Spinal cord (tissue), 10 donors: ENCODE measurements around the gene KBTBD4. TPM values are rescaled to one million over a fixed set of nuclear protein-coding genes. Genes with fewer than 3 reads are reported as not detected.
"Not testable (repeated sequence)": the region's sequence is repeated elsewhere in the genome, so short reads cannot be mapped to it uniquely, and the experiment has no call there.

Experiments used
- DNase-seq, 6 donors: peaks; one replicate each; pipeline versions ENCODE4 v3.0.0 to v3.0.0-alpha.2; 2013 to 2015; ENCODE audit warnings: low spot score in 6 of 6, low read depth in 4 of 6
- H3K27ac ChIP-seq: one replicate; pipeline ENCODE4 v1.5.1; 2013; ENCODE audit warnings: low read depth, low read length, control low read depth
- H3K27me3 ChIP-seq: one replicate; pipeline ENCODE4 v1.6.1; 2013; ENCODE audit warnings: low read length; ENCODE audit not compliant: control insufficient read depth, insufficient read depth
- H3K36me3 ChIP-seq: one replicate; pipeline ENCODE4 v1.6.1; 2013; ENCODE audit warnings: low read length; ENCODE audit not compliant: control insufficient read depth, insufficient read depth
- H3K4me1 ChIP-seq: one replicate; pipeline ENCODE4 v1.6.1; 2013; ENCODE audit warnings: low read length; ENCODE audit not compliant: control insufficient read depth, insufficient read depth
- H3K4me3 ChIP-seq: one replicate; pipeline ENCODE4 v1.5.1; 2013; ENCODE audit warnings: low read depth, low read length, control low read depth
- H3K9me3 ChIP-seq: one replicate; pipeline ENCODE4 v1.6.1; 2013; ENCODE audit warnings: low read length; ENCODE audit not compliant: control insufficient read depth, insufficient read depth
- whole genome bisulfite sequencing: methylation state at CpG from one replicate; pipeline ENCODE4 v1.1.5; 2013; ENCODE audit warnings: missing lambda C conversion rate; ENCODE audit not compliant: insufficient coverage; 5-methylcytosine and 5-hydroxymethylcytosine counted together
- polyA plus RNA-seq, 2 donors: library from polyadenylated mRNA; unstranded; fragments of 120-200 nt; gene quantifications; one replicate each; pipeline ENCODE4 v1.2.1, GENCODE V29; 2013; ENCODE audit not compliant: insufficient read length in 2 of 2
- total RNA-seq, 2 donors: library from RNA; depleted of rRNA in 1 of 2; stranded (reverse); fragments of 120-200 nt in 1 of 2; fragments of >200 nt in 1 of 2; gene quantifications; one replicate each; pipeline versions ENCODE4 v1.2.3 to v1.2.4, GENCODE V29; 2013 to 2014
- donor health status: healthy.

Gene KBTBD4
- total and polyA plus RNA-seq, 4 donors = 22.3 to 31.5 (median 26.7) TPM

DNA sequence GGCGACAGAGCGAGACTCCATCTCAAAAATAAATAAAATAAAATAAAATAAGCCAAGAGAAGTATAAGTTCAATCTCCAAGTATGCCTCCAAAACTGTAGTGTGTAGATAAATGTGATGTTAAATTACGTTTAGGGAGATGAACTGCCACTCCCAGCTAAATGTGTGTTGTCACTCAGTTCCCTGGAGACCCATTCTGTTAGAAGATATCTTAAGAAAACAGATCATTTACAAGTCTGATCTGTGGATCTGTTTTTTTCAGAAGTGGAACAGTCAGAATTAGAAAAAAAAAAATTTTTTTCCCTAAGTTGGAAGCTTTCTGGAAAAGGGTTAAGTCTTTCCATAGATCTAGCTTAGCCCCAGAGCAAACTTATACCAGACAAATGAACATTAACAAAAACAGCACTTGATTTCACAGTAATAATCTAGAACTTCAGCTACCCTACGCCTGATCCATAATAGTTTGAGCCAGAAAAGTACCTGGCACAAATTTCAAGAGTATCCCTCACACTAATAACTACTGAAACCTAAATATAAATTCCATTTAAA is 44.0 kb downstream of the KBTBD4 start:
- 100% methylated on average over 1 of the region's 4 CpGs for WGBS
- DNase-seq = no peak
- Histone ChIP-seq H3K4me3 (no peak overlapping the region), H3K36me3 (peaks cover 13% of the 10 kb centered on the region), H3K9me3 (no peaks in the 10 kb centered on the region), H3K27ac (no peak overlapping the region), H3K4me1 (peaks cover 42% of the 10 kb centered on the region), H3K27me3 (no peaks in the 10 kb centered on the region)

DNA sequence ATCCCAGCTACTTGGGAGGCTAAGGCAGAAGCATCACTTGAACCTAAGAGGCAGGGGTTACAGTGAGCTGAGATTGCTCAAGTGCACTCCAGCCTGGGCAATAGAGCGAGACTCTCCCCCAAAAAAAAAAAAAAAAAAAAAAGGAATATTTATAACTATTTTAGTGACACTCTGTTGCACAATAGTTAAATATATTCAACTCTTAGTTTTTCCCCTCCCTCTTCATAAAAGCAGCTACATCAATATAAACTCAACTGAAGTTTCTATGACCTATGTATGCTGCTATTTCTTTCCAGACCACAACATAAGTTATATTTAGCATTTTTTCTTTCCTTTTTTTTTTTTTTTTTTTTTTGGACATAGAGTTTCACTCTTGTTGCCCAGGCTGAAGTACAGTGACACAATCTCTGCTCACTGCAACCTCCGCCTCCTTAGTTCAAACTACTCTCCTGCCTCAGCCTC is 45.0 kb downstream of the KBTBD4 start:
- H3K9me3 ChIP-seq = no peaks in the 10 kb centered on the region
- H3K36me3 ChIP-seq = peaks cover 21% of the 10 kb centered on the region
- DNase-seq = no peak
- H3K4me1 ChIP-seq = peaks cover 38% of the 10 kb centered on the region
- no CpG with 5 or more reads among the region's 2 CpGs for WGBS
- H3K27ac ChIP-seq = no peak overlapping the region
- H3K4me3 ChIP-seq = no peak overlapping the region
- H3K27me3 ChIP-seq = no peaks in the 10 kb centered on the region

DNA sequence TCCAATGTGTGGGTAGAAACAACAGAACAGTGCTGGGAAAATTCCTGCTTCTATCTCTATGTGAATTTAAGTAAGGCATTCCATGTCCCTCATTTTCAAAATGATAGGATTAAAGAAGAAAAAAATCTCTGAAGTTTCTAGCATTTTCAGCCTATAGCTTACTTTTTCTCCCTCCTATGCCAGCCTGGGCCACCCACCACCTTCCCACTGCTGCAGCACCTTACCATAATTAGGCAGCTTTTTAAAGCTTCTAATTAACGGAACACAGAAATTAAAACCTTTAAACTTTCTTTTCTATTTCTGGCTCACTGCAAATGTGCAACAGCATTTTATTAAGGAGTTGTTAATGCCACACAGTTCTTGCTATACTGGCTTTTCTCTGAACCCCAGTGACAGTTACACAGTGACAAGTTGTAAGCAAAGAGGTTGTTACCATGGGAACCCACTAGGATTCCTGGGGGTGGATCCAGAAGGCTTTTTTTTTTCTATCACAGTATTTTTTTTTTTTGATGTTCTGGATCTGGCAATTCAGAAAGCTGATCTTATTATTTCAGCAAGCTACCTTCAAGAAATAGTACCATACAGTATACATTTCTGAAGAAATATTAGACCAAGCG is 46.1 kb downstream of the KBTBD4 start:
- peak overlapping the region; percentile 57 for H3K27ac ChIP-seq
- WGBS = no CpG with 5 or more reads among the region's 2 CpGs
- peaks cover 32% of the 10 kb centered on the region for H3K4me1 ChIP-seq
- H3K36me3 ChIP-seq = peaks cover 21% of the 10 kb centered on the region
- no peaks in the 10 kb centered on the region for H3K27me3 ChIP-seq
- no peak overlapping the region for H3K4me3 ChIP-seq
- DNase-seq = peak in 3 of 6 donors; percentile 39 to 76 (median 69)
- no peaks in the 10 kb centered on the region for H3K9me3 ChIP-seq

DNA sequence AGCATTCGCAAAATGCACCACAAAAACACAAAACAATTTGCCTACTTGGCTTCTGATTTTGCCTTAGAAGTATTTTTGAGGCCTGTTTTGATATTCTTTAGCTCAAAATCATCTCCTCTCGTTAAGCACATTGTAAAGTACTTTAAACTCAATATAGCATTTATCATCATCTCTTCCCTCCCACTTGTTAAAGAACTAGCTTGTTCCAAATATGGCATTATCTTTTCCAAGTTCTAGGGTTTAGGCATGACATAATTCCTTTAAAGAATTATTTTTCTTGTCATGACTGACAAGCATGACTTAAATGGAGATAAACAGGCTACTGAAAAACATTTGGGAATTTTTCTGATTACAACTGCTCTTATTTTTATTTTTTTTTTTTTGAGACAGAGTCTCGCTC is 47.1 kb downstream of the KBTBD4 start:
- no peak overlapping the region for H3K4me3 ChIP-seq
- H3K4me1 ChIP-seq = peaks cover 28% of the 10 kb centered on the region

DNA sequence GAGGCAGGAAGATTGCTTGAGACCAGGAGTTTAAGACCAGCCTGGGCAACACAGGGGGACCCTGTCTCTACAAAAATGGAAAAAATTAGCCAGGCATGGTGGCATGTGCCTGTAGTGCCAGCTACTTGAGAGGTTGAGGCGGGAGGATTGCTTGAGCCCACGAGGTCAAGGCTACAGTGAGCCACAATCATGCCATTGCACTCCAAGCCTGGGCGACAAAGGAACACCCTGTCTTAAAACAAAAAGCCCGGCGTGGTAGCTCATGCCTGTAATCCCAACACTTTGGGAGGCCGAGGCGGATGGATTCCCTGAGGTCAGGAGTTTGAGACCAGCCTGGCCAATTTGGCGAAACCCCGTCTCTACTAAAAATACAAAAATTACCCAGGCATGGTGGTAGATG is 48.0 kb downstream of the KBTBD4 start:
- H3K9me3 ChIP-seq, DNase-seq, H3K27ac ChIP-seq, H3K27me3 ChIP-seq, H3K4me3 ChIP-seq: not testable (repeated sequence)
- H3K36me3 ChIP-seq = peaks cover 17% of the 10 kb centered on the region
- WGBS = 84% methylated on average over 7 of the region's 9 CpGs
- peaks cover 28% of the 10 kb centered on the region for H3K4me1 ChIP-seq

More for the DNA sequence above, 47.1 kb downstream of the KBTBD4 start:
- H3K27ac ChIP-seq = no peak overlapping the region
- no peaks in the 10 kb centered on the region for H3K9me3 ChIP-seq
- no peak for DNase-seq
- H3K27me3 ChIP-seq = no peaks in the 10 kb centered on the region
- H3K36me3 ChIP-seq = peaks cover 21% of the 10 kb centered on the region
- WGBS = no CpG with 5 or more reads among the region's 3 CpGs

DNA sequence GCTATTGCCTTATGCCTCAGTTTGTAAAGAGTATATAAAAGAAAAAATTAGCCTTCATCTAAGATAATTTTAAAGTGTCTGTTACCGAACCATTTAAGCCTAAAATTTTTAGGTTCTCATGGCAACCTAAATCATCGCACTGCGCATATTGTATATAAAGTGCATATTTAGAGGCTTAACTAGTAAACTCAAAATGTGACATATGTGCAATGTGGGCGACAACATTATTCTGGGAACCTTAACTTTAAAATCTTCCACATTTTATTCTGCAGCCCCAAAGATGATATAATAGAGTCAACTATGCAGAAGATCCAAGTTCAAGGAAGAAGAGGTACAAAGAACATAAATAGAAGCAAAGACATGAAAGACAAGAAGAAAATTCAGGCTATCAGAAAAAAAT is 48.8 kb downstream of the KBTBD4 start:
- peak in 1 of 6 donors; percentile 55 for DNase-seq
- Histone ChIP-seq H3K9me3 (no peaks in the 10 kb centered on the region), H3K36me3 (peaks cover 13% of the 10 kb centered on the region), H3K27ac (no peak overlapping the region), H3K4me3 (no peak overlapping the region), H3K27me3 (no peaks in the 10 kb centered on the region), H3K4me1 (peaks cover 31% of the 10 kb centered on the region)
- no CpG with 5 or more reads among the region's 4 CpGs for WGBS

DNA sequence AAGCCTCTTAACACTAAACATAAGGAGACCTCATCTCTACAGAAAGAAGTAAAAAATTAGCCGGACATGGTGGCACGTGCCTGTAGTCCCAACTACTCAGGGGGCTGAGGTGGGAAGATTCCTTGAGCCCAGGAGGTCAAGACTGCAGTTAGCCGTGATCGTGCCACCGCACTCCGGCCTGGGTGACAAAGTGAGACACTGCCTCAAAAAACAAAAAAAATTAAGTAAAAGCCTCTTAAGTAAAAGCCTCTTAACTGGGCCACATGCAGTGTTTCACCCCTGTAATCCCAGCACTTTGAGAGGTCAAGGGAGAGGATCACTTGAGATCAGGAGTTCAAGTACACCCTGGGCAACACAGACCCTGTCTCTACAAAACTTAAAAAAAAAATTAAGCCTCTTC is 51.6 kb downstream of the KBTBD4 start:
- no peak for DNase-seq
- no peaks in the 10 kb centered on the region for H3K9me3 ChIP-seq
- 73% methylated on average over 3 of the region's 6 CpGs for WGBS
- H3K4me1 ChIP-seq = peaks cover 19% of the 10 kb centered on the region
- H3K27ac ChIP-seq = no peak overlapping the region
- no peaks in the 10 kb centered on the region for H3K27me3 ChIP-seq
- peaks cover 13% of the 10 kb centered on the region for H3K36me3 ChIP-seq
- H3K4me3 ChIP-seq = no peak overlapping the region

DNA sequence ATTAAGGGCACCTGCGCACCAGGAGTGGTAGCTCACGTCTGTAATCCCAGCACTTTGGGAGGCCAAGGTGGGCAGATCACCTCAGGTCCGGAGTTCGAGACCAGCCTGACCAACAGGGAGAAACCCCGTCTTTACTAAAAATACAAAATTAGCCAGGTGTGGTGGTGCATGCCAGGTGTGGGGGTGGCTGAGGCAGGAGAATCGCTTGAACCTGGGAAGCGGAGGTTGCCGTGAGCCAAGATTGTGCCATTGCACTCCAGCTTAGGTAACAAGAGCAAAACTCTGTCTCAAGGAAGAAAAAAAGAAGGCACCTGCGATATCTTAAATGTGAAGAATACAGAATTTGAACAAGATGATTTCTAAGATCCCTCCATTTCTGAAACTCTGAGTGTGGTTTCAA is 52.7 kb downstream of the KBTBD4 start:
- H3K27ac ChIP-seq, H3K4me3 ChIP-seq, H3K27me3 ChIP-seq, DNase-seq, H3K9me3 ChIP-seq: not testable (repeated sequence)
- 96% methylated on average over 5 of the region's 9 CpGs for WGBS
- Histone ChIP-seq H3K4me1 (peaks cover 12% of the 10 kb centered on the region), H3K36me3 (peaks cover 11% of the 10 kb centered on the region)

DNA sequence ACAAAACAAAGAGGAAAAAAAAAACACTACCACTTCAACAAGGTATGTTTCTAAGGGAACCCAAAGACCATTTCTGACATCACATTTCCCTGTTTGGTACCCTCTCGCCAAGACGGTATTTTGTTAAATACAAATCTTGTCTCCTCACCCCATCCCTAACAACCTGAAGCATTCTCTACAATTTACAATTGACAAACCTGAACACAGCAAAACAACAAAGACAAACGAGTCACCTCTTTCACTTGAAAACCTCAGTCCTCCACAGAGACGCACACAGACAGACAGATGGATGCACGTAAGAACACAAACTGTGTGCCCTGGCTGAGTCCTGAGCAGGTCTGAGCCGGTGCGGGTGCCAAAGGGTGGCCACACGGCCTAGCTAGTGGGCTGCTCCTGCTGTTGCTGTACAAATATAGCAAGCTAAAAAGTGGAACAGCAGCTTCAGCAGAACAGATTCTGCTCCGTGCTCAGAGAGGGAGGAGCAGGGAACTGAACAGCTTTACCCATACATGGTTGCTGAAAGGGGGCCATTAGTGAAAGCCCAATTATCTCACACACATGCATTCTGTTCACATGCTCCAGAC is 54.4 kb downstream of the KBTBD4 start:
- 19% methylated on average over 8 of the region's 9 CpGs for WGBS
- no peak overlapping the region for H3K4me3 ChIP-seq
- no peaks in the 10 kb centered on the region for H3K9me3 ChIP-seq
- peaks cover 6% of the 10 kb centered on the region for H3K36me3 ChIP-seq
- peaks cover 7% of the 10 kb centered on the region for H3K4me1 ChIP-seq
- H3K27me3 ChIP-seq = no peaks in the 10 kb centered on the region
- peak in 2 of 6 donors; percentile 55 to 68 for DNase-seq
- peak overlapping the region; percentile 65 for H3K27ac ChIP-seq
